Left lung (tissue), 14 donors: Measurements from ENCODE around the gene ARHGAP1. TPM values are rescaled to one million over a fixed set of nuclear protein-coding genes. Genes with fewer than 3 reads are reported as not detected.
A peak's percentile ranks its signal among the peaks of the same experiment; 100 is the strongest.

Experiments used
- ATAC-seq: fragments of 200-7000 bp; cut with Tn5 transposase; one replicate; pipeline ENCODE4 v1.9.1; 2020; ENCODE audit warnings: moderate library complexity
- DNase-seq, 4 donors: peaks; one replicate each; pipeline ENCODE4 v3.0.0-alpha.2; 2013 to 2020
- H3K27ac ChIP-seq, 2 donors: fragments of 200-600 bp; sonication (generic) in 1 of 2; one replicate each; pipeline versions ENCODE4 v1.5.0 to v1.8.0; 2020 to 2021
- H3K27me3 ChIP-seq, 2 donors: fragments of 200-600 bp; sonication (generic) in 1 of 2; one replicate each; pipeline versions ENCODE4 v1.5.0 to v1.8.0; 2020 to 2021
- H3K36me3 ChIP-seq, 2 donors: fragments of 200-600 bp; sonication (generic) in 1 of 2; one replicate each; pipeline versions ENCODE4 v1.5.0 to v1.8.0; 2020 to 2021
- H3K4me1 ChIP-seq, 2 donors: fragments of 200-600 bp; one replicate each; pipeline ENCODE4 v1.8.0; 2021
- H3K4me3 ChIP-seq, 2 donors: fragments of 200-600 bp; sonication (generic) in 1 of 2; one replicate each; pipeline versions ENCODE4 v1.5.0 to v1.8.0; 2020 to 2021; ENCODE audit warnings: mild to moderate bottlenecking in 1 of 2
- H3K9me3 ChIP-seq, 2 donors: fragments of 200-600 bp; sonication (generic) in 1 of 2; one replicate each; pipeline versions ENCODE4 v1.5.0 to v1.8.0; 2020 to 2021
- intact Hi-C, 2 donors: fragments of 100-400 bp; cut with DNase I; formaldehyde crosslinking; loops; one replicate each; pipeline versions ENCODE4 v1.11.2 to v1.14.2; 2022
- long read RNA-seq, 12 donors: library from polyadenylated mRNA in 2 of 12; unstranded in 2 of 12; transcript quantifications; one replicate each; pipeline ENCODE4 v2.0.0 and lab custom pipeline, GENCODE V29; 2019 to 2026
- polyA plus RNA-seq, 6 donors: library from polyadenylated mRNA; unstranded; fragments of 120-200 nt; gene quantifications; one replicate each; pipeline ENCODE4 v1.2.1, GENCODE V29; 2013; ENCODE audit not compliant: insufficient read length in 6 of 6
- total RNA-seq, 2 donors: library from RNA; stranded (reverse); fragmentation: NEBNext Ultra II Directional; extraction: Animal tissue kit (Norgen Biotek cat#: 25700); gene quantifications; one replicate each; pipeline ENCODE4 v1.2.1, GENCODE V29; 2021
- TF ChIP-seq, protein P1 (sequence below), 2 donors: fragments of 200-600 bp; sonication (generic) in 1 of 2; IDR thresholded peaks; one replicate each; pipeline versions ENCODE4 v1.5.0 to v1.8.0; 2021; ENCODE audit warnings: antibody characterized with exemption in 2 of 2
- donor health status: DM: no; HTN: yes; CAD: no.
- donor health status: DM: no; HTN: no; CAD: no.

Gene ARHGAP1
- total RNA-seq = 10 to 100 TPM; 81.8 to 90.3 TPM
- 10 to 100 TPM; 59.9 to 72.9 (median 66.3) TPM for polyA plus RNA-seq
- long read RNA-seq, donor 1, transcript ARHGAP1-201 (13 exons, 3,375 nt) = major isoform, 17 of 22 reads
- long read RNA-seq, donor 1, partial matches to known transcripts = 0 of 22 reads
- long read RNA-seq, donor 1, other reads (novel, unspliced or antisense) = 0 of 22 reads
- long read RNA-seq, donor 2, transcript ARHGAP1-201 (13 exons, 3,375 nt) = major isoform, 13 of 47 reads
- long read RNA-seq, donor 2, transcript ARHGAP1-207 (4 exons, 901 nt) = minor isoform, 7 of 47 reads
- long read RNA-seq, donor 2, partial matches to known transcripts = 19 of 47 reads
- long read RNA-seq, donor 2, other reads (novel, unspliced or antisense) = 7 of 47 reads
- long read RNA-seq, donor 3, transcript ARHGAP1-207 (4 exons, 901 nt) = minor isoform, 6 of 14 reads
- long read RNA-seq, donor 3, transcript ARHGAP1-201 (13 exons, 3,375 nt) = major isoform, 8 of 14 reads
- long read RNA-seq, donor 3, partial matches to known transcripts = 0 of 14 reads
- long read RNA-seq, donor 3, other reads (novel, unspliced or antisense) = 0 of 14 reads
- long read RNA-seq, donor 4, partial matches to known transcripts = 3 of 24 reads
- long read RNA-seq, donor 4, other reads (novel, unspliced or antisense) = 18 of 24 reads
- long read RNA-seq, donor 5, transcript ARHGAP1-207 (4 exons, 901 nt) = major isoform, 6 of 42 reads
- long read RNA-seq, donor 5, transcript ARHGAP1-201 (13 exons, 3,375 nt) = major isoform, 6 of 42 reads
- long read RNA-seq, donor 5, partial matches to known transcripts = 21 of 42 reads
- long read RNA-seq, donor 5, other reads (novel, unspliced or antisense) = 9 of 42 reads
- long read RNA-seq, donor 6, partial matches to known transcripts = 0 of 6 reads
- long read RNA-seq, donor 6, other reads (novel, unspliced or antisense) = 0 of 6 reads
- long read RNA-seq, donor 7, partial matches to known transcripts = 0 of 6 reads
- long read RNA-seq, donor 7, other reads (novel, unspliced or antisense) = 0 of 6 reads
- long read RNA-seq, donor 8, transcript ARHGAP1-207 (4 exons, 901 nt) = minor isoform, 5 of 24 reads
- long read RNA-seq, donor 8, transcript ARHGAP1-201 (13 exons, 3,375 nt) = major isoform, 18 of 24 reads
- long read RNA-seq, donor 8, partial matches to known transcripts = 0 of 24 reads
- long read RNA-seq, donor 8, other reads (novel, unspliced or antisense) = 0 of 24 reads
- long read RNA-seq, donor 9 = 0 reads
- long read RNA-seq, donor 10, partial matches to known transcripts = 0 of 7 reads
- long read RNA-seq, donor 10, other reads (novel, unspliced or antisense) = 6 of 7 reads
- long read RNA-seq, donor 11, transcript ARHGAP1-201 (13 exons, 3,375 nt) = major isoform, 12 of 21 reads
- long read RNA-seq, donor 11, partial matches to known transcripts = 5 of 21 reads
- long read RNA-seq, donor 11, other reads (novel, unspliced or antisense) = 0 of 21 reads
- long read RNA-seq, donor 12, transcript ARHGAP1-201 (13 exons, 3,375 nt) = major isoform, 12 of 16 reads
- long read RNA-seq, donor 12, partial matches to known transcripts = 0 of 16 reads
- long read RNA-seq, donor 12, other reads (novel, unspliced or antisense) = 0 of 16 reads

DNA sequence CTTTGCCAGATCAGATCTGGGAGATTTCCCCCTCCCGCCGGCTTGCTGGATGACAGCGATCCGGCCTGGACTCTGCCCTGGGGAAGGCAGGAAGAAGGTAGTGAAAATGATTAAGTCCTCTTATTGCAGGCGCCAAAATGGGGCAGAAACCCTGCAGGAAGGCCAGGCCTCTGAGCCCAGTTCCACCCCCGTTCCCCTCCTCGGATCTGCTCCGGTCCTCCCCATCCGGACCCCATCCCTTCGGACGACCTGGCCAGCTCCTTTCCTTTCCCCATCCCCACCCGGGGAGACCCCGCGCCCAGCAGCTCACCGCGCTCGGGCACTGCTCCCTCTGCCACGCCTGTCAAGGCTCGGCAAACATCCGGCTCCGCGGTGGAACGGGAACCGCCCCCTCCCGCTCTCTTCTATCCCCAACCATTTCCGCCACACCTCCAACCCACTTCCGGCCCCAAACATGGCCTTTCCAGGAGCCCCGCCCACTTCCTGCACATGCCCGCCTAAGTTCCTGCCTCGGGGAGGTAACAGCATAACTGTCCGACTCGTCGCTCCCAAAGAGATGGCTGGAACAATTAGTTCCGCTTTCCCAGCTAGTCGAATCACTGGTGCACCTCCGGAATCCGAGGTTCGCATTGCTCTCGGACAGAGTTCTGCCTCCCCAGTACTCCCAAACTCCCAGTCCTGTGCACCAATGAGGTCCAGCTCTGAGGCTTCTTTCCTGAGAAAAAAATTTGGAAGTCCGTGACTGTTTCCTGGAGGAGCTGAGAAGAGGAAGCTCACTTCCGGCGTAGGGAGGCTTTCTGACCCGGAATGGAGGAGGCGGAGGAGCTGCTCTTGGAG, at the start of gene ARHGAP1, which contains the start of gene ZNF408:
TSS of gene ARHGAP1 (minus strand) at position 379 of the 837 bp plus-strand sequence. CDS start 4,512 bp downstream, outside the sequence.
TSS of gene ZNF408 (plus strand) at position 791 of the 837 bp plus-strand sequence. CDS start at position 808, 17 bp downstream.
- Histone ChIP-seq H3K4me1 (peaks cover 18 to 62% of the 10 kb centered on the region in 2 donors), H3K36me3 (peaks cover 5 to 49% of the 10 kb centered on the region in 2 donors), H3K27ac (peak within 1 kb of the TSS; percentile 88 to 94), H3K27me3 (no peaks in the 10 kb centered on the region), H3K4me3 (peak within 1 kb of the TSS; percentile 97 to 98), H3K9me3 (no peaks in the 10 kb centered on the region)
- intact Hi-C loops = no loop called here
- TF ChIP-seq, protein P1, sequence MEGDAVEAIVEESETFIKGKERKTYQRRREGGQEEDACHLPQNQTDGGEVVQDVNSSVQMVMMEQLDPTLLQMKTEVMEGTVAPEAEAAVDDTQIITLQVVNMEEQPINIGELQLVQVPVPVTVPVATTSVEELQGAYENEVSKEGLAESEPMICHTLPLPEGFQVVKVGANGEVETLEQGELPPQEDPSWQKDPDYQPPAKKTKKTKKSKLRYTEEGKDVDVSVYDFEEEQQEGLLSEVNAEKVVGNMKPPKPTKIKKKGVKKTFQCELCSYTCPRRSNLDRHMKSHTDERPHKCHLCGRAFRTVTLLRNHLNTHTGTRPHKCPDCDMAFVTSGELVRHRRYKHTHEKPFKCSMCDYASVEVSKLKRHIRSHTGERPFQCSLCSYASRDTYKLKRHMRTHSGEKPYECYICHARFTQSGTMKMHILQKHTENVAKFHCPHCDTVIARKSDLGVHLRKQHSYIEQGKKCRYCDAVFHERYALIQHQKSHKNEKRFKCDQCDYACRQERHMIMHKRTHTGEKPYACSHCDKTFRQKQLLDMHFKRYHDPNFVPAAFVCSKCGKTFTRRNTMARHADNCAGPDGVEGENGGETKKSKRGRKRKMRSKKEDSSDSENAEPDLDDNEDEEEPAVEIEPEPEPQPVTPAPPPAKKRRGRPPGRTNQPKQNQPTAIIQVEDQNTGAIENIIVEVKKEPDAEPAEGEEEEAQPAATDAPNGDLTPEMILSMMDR (IDR thresholded peaks at IDR 0.05) = no peak
- DNase-seq (peak; percentile 98 to 100 (median 99)), ATAC-seq (peak; percentile 98)

DNA sequence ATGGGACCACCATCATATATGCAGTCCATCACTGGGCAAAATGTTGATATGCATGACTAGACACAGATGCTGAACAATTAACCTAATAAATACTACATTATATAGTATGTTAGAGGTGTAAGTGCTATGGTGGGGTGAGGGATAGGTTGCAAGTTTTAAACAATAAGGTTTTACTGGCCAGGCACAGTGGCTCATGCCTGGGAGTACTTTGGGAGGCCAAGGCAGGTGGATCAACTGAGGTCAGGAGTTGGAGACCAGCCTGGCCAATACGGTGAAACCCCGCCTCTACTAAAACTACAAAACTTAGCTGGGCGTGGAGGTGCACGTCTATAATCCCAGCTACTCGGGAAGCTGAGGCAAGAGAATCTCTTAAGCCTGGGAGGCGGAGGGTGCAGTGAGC, 46.7 kb upstream of the ARHGAP1 start:
- Histone ChIP-seq H3K4me1 (no peaks in the 10 kb centered on the region), H3K4me3 (no peak overlapping the region), H3K27me3 (no peaks in the 10 kb centered on the region), H3K36me3 (peaks cover 3 to 97% of the 10 kb centered on the region in 2 donors), H3K9me3 (no peaks in the 10 kb centered on the region), H3K27ac (no peak overlapping the region)
- ATAC-seq (no peak), DNase-seq (no peak)
- intact Hi-C loops = no loop called here
- TF ChIP-seq, protein P1 (IDR thresholded peaks at IDR 0.05) = no peak

DNA sequence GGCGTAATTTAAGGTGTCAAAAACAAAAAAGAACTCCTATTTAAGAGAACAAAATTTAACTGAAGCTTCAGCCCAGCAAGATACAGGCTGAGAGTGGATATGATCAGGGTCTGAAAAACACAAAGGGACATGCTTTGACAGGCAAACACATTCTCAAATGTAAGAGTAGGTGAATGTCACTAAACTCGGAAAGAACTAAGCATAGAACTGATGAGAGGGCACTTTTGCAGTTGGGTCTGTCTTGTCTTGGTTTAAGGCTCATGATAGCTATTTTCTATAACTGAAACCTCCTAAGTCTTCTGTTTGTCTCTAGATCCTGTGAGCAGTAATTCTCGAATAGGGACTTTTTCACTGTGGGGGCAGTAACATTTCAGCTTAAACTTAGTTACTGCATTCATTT, 45.6 kb upstream of the ARHGAP1 start:
- Histone ChIP-seq H3K4me3 (no peak overlapping the region), H3K27me3 (no peaks in the 10 kb centered on the region), H3K4me1 (no peaks in the 10 kb centered on the region), H3K9me3 (no peaks in the 10 kb centered on the region), H3K36me3 (peaks cover 0 to 100% of the 10 kb centered on the region in 2 donors), H3K27ac (no peak overlapping the region)
- DNase-seq = no peak
- intact Hi-C loops = no loop called here
- TF ChIP-seq, protein P1 (IDR thresholded peaks at IDR 0.05) = no peak
- no peak for ATAC-seq

DNA sequence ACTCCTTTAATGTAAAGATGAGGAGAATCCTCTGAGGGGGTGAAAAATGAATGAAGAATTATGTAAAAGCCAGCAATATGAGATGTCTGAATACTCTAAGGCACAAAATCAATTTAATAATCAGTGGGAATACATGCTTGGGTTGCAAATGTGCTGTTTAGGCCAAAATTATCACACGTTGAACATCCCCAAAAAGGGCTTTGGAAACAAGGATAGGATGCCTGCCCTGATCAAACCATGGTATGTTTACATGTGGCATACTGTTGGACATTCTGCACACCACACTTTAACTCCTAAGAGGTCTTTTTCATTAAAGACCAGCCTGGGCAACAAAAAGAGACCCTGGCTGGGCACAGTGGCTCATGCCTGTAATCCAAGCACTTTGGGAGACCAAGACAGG, 44.9 kb upstream of the ARHGAP1 start:
- TF ChIP-seq, protein P1 (IDR thresholded peaks at IDR 0.05) = no peak
- no peak for ATAC-seq
- Histone ChIP-seq H3K9me3 (no peaks in the 10 kb centered on the region), H3K4me1 (no peaks in the 10 kb centered on the region), H3K36me3 (peaks cover 0 to 94% of the 10 kb centered on the region in 2 donors), H3K27ac (no peak overlapping the region), H3K4me3 (no peak overlapping the region), H3K27me3 (no peaks in the 10 kb centered on the region)
- intact Hi-C loops = no loop called here
- no peak for DNase-seq
